ENCODE measurements around the gene LRMDA. TPM values are rescaled to one million over a fixed set of nuclear protein-coding genes. Genes with fewer than 3 reads are reported as not detected.
A peak's percentile ranks its signal among the peaks of the same experiment; 100 is the strongest.

Gene LRMDA
- total and polyA plus RNA-seq, 2 of the 13 experiments (the other 11 are each of a cell fraction or from before 2014, with no cell fraction given) = 13.4 to 22.0 TPM

- TF ChIP-seq ARID5B (CRISPR knock-in tag; IDR thresholded peaks at IDR 0.05) = 0 out of 2 replicates have a peak, but pooled peaks have one; percentile 13
- peak; percentile 9; the same call in 1 of the 2 replicates for TF ChIP-seq ZNF281 (CRISPR knock-in tag; IDR thresholded peaks at IDR 0.05; ENCODE audit: borderline replicate concordance)
- peak; percentile 29; the same call in 1 of the 2 replicates for TF ChIP-seq ARID4A (CRISPR knock-in tag; IDR thresholded peaks at IDR 0.05; ENCODE audit: borderline replicate concordance)
- peak; percentile 46; the same call in 1 of the 2 replicates for TF ChIP-seq HNF4G (IDR thresholded peaks at IDR 0.05; ENCODE audit: borderline replicate concordance, low read depth, low read length)
- TF ChIP-seq HNF4G (CRISPR knock-in tag; IDR thresholded peaks at IDR 0.05; ENCODE audit: borderline replicate concordance, low read depth) = no peak
- TF ChIP-seq ZNF383 (CRISPR knock-in tag; IDR thresholded peaks at IDR 0.05; ENCODE audit: borderline replicate concordance) = no peak
- no peak for TF ChIP-seq ZNF576 (CRISPR knock-in tag; IDR thresholded peaks at IDR 0.05)
- TF ChIP-seq SAP130 (CRISPR knock-in tag; IDR thresholded peaks at IDR 0.05; ENCODE audit: low read depth) = peak; percentile 49; the same call in 1 of the 2 replicates
- peak; percentile 18; the same call in 1 of the 2 replicates for TF ChIP-seq MED1 (CRISPR knock-in tag; IDR thresholded peaks at IDR 0.05)
- peak; percentile 72 for TF ChIP-seq PATZ1 (CRISPR knock-in tag; IDR thresholded peaks at IDR 0.05)
- TF ChIP-seq ZNF276 (CRISPR knock-in tag; IDR thresholded peaks at IDR 0.05; ENCODE audit: low read depth) = no peak
These were observed 1.3 kb downstream of the LRMDA start (continued) for GRCh38 chr10:75432763-75433162.

All from HepG2 (cell line).